Measurements from ENCODE around the gene TNMD.

DNA sequence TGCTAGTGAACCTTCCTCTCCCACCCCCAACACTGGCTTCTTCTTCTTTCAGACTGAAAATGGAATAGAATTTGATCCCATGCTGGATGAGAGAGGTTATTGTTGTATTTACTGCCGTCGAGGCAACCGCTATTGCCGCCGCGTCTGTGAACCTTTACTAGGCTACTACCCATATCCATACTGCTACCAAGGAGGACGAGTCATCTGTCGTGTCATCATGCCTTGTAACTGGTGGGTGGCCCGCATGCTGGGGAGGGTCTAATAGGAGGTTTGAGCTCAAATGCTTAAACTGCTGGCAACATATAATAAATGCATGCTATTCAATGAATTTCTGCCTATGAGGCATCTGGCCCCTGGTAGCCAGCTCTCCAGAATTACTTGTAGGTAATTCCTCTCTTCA, 14.7 kb downstream of the TNMD start:
- TF ChIP-seq, protein P1, sequence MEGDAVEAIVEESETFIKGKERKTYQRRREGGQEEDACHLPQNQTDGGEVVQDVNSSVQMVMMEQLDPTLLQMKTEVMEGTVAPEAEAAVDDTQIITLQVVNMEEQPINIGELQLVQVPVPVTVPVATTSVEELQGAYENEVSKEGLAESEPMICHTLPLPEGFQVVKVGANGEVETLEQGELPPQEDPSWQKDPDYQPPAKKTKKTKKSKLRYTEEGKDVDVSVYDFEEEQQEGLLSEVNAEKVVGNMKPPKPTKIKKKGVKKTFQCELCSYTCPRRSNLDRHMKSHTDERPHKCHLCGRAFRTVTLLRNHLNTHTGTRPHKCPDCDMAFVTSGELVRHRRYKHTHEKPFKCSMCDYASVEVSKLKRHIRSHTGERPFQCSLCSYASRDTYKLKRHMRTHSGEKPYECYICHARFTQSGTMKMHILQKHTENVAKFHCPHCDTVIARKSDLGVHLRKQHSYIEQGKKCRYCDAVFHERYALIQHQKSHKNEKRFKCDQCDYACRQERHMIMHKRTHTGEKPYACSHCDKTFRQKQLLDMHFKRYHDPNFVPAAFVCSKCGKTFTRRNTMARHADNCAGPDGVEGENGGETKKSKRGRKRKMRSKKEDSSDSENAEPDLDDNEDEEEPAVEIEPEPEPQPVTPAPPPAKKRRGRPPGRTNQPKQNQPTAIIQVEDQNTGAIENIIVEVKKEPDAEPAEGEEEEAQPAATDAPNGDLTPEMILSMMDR (conservative IDR thresholded peaks at IDR 0.05; ENCODE audit: low read length) = no peak
- no peak for TF ChIP-seq EZH2phosphoT487 (IDR thresholded peaks at IDR 0.05; ENCODE audit: borderline replicate concordance)

Data from Loucy (cell line).